Measurements from ENCODE around the gene NFIA.

Gene NFIA

GRCh38 chr1:61131716-61132115 lies 49.4 kb downstream of the NFIA start:
- TF ChIP-seq CTCF (conservative IDR thresholded peaks at IDR 0.05; ENCODE audit: low read depth, low read length), result no peak
- no peak for DNase-seq (ENCODE audit: low read depth)
- H3K4me3 ChIP-seq (ENCODE audit: low read length), result no peak overlapping the region

- DNase-seq (ENCODE audit: low read depth), result no peak
- no peak overlapping the region for H3K4me3 ChIP-seq (ENCODE audit: low read length)
- TF ChIP-seq CTCF (conservative IDR thresholded peaks at IDR 0.05; ENCODE audit: low read depth, low read length), result no peak
Observed at GRCh38 chr1:61132176-61132638, 49.8 kb downstream of the NFIA start.

- TF ChIP-seq CTCF (conservative IDR thresholded peaks at IDR 0.05; ENCODE audit: low read depth, low read length), result no peak
- peak; percentile 36 for DNase-seq (ENCODE audit: low read depth)
- H3K4me3 ChIP-seq (ENCODE audit: low read length), result no peak overlapping the region
Observed at GRCh38 chr1:61132645-61133334, 50.4 kb downstream of the NFIA start.

- no peak for DNase-seq (ENCODE audit: low read depth)
Observed at GRCh38 chr1:61133335-61134019, 51.1 kb downstream of the NFIA start.

GRCh38 chr1:61135291-61135690 lies 52.9 kb downstream of the NFIA start:
- no peak for TF ChIP-seq CTCF (conservative IDR thresholded peaks at IDR 0.05; ENCODE audit: low read depth, low read length)
- H3K4me3 ChIP-seq (ENCODE audit: low read length), result no peak overlapping the region
- DNase-seq (ENCODE audit: low read depth), result no peak

More at GRCh38 chr1:61133335-61134019, 51.1 kb downstream of the NFIA start:
- TF ChIP-seq CTCF (conservative IDR thresholded peaks at IDR 0.05; ENCODE audit: low read depth, low read length), result no peak
- no peak overlapping the region for H3K4me3 ChIP-seq (ENCODE audit: low read length)

- DNase-seq (ENCODE audit: low read depth), result no peak
- no peak overlapping the region for H3K4me3 ChIP-seq (ENCODE audit: low read length)
- no peak for TF ChIP-seq CTCF (conservative IDR thresholded peaks at IDR 0.05; ENCODE audit: low read depth, low read length)
Observed at GRCh38 chr1:61138305-61138704, 55.9 kb downstream of the NFIA start.
